Endothelial cell of umbilical vein (primary cell): ENCODE measurements around the gene CCDC159. TPM values are rescaled to one million over a fixed set of nuclear protein-coding genes. Genes with fewer than 3 reads are reported as not detected.

Source experiments
- BruUV-seq: library from RNA; stranded (reverse); fragments of 400-500 nt; replicated peaks from 2 replicates; lab custom pipeline; 2021; lab: Mats Ljungman, UMichigan
- CTCF ChIA-PET: fragments of 300-600, 350-600 bp; sonication (Branson Sonifier 250); formaldehyde crosslinking; loops from one replicate; lab custom pipeline; 2021; ENCODE audit warnings: antibody characterized with exemption, inconsistent platforms; lab: Charles Lee
- POLR2A ChIA-PET: fragments of 300-600, 350-600 bp; sonication (Branson Sonifier 250); formaldehyde crosslinking; loops from one replicate; lab custom pipeline; 2021; ENCODE audit warnings: antibody characterized with exemption, inconsistent platforms; lab: Charles Lee
- DNase-seq: peaks from one replicate; pipeline ENCODE4 v3.0.0-alpha.2; 2011; ENCODE audit warnings: low read depth, low spot score
- FAIRE-seq: peaks from 2 replicates; lab custom pipeline; 2011; peaks lifted over from hg19 to GRCh38; lab: Jason Lieb, UNC
- H2AFZ ChIP-seq: 2 replicates; pipeline ENCODE4 v1.6.0; 2012; ENCODE audit warnings: low read depth, low read length, control low read depth, inconsistent platforms
- H3K27ac ChIP-seq: 2 replicates; pipeline ENCODE4 v1.5.1; 2011; ENCODE audit warnings: low read depth, mild to moderate bottlenecking, control low read depth, low read length, moderate library complexity; ENCODE audit not compliant: insufficient read depth
- H3K27me3 ChIP-seq, 2 experiments: 2 replicates each; pipeline versions ENCODE4 v1.6.0 to v1.6.1; 2011; ENCODE audit warnings: low read length in 2 of 2, mixed read lengths in 1 of 2; ENCODE audit not compliant: control insufficient read depth in 2 of 2, insufficient read depth in 2 of 2
- H3K36me3 ChIP-seq, 2 experiments: 2 replicates in 1 of 2; 3 replicates in 1 of 2; pipeline ENCODE4 v1.5.1; 2011; ENCODE audit warnings: low read length in 2 of 2, mild to moderate bottlenecking in 1 of 2, moderate library complexity in 1 of 2; ENCODE audit not compliant: control insufficient read depth in 2 of 2, insufficient read depth in 2 of 2; ENCODE audit errors: extremely low read depth in 1 of 2
- H3K4me1 ChIP-seq: 3 replicates; pipeline ENCODE4 v1.5.1; 2011; ENCODE audit warnings: mild to moderate bottlenecking, low read length; ENCODE audit not compliant: control insufficient read depth, insufficient read depth; ENCODE audit errors: extremely low read depth
- H3K4me2 ChIP-seq: 2 replicates; pipeline ENCODE4 v1.6.1; 2011; ENCODE audit warnings: low read length, control low read depth, mixed read lengths; ENCODE audit not compliant: insufficient read depth
- H3K4me3 ChIP-seq, 3 experiments: fragments of 200-600 bp in 1 of 3; sonication (generic), shearing (Covaris generic) in 1 of 3; replicated peaks in 1 of 3; 2 replicates each; pipeline ENCODE4 v1.5.1; 2011 to 2016; ENCODE audit warnings: control low read depth in 3 of 3, low read length in 3 of 3, mild to moderate bottlenecking in 2 of 3, inconsistent platforms in 1 of 3, low read depth in 1 of 3, moderate library complexity in 1 of 3; ENCODE audit not compliant: insufficient read depth in 1 of 3
- H3K79me2 ChIP-seq: 2 replicates; pipeline ENCODE4 v1.6.0; 2012; ENCODE audit warnings: low read length, inconsistent platforms; ENCODE audit not compliant: control insufficient read depth, insufficient read depth
- H3K9ac ChIP-seq: replicated peaks from 2 replicates; pipeline ENCODE3; 2011; ENCODE audit warnings: low read length, control low read depth; ENCODE audit not compliant: insufficient read depth; ENCODE audit errors: extremely low read depth
- H3K9me1 ChIP-seq: replicated peaks from 3 replicates; pipeline ENCODE4 v1.6.0; 2011; ENCODE audit warnings: mild to moderate bottlenecking, low read length; ENCODE audit not compliant: control insufficient read depth, insufficient read depth; ENCODE audit errors: extremely low read depth
- H3K9me3 ChIP-seq: replicated peaks from 2 replicates; pipeline ENCODE4 v1.5.1; 2012; ENCODE audit warnings: low read length, inconsistent platforms; ENCODE audit not compliant: control insufficient read depth, insufficient read depth
- H4K20me1 ChIP-seq: replicated peaks from 2 replicates; pipeline ENCODE3; 2011; ENCODE audit warnings: mild to moderate bottlenecking, low read length; ENCODE audit not compliant: control insufficient read depth, insufficient read depth; ENCODE audit errors: extremely low read depth
- EZH2 ChIP-seq: IDR thresholded peaks from 2 replicates; pipeline ENCODE4 v1.6.1; 2012; ENCODE audit warnings: borderline replicate concordance, low read depth, mild to moderate bottlenecking, moderate library complexity, low read length, inconsistent platforms; ENCODE audit not compliant: severe bottlenecking
- FOS ChIP-seq: IDR thresholded peaks from 2 replicates; pipeline ENCODE4 v1.6.1; 2011; ENCODE audit warnings: mild to moderate bottlenecking, low read length, moderate library complexity, borderline replicate concordance; ENCODE audit not compliant: insufficient read depth
- GATA2 ChIP-seq: IDR thresholded peaks from 2 replicates; pipeline ENCODE4 v1.7.0; 2011; ENCODE audit warnings: low read depth, mild to moderate bottlenecking, moderate library complexity, mixed read lengths, low read length; ENCODE audit not compliant: insufficient read length, insufficient read depth
- JUN ChIP-seq: IDR thresholded peaks from 2 replicates; pipeline ENCODE4 v1.6.1; 2011; ENCODE audit warnings: borderline replicate concordance, low read depth; ENCODE audit not compliant: insufficient read length, insufficient read depth
- MYC ChIP-seq: IDR thresholded peaks from one replicate; pipeline ENCODE4 v1.6.1; 2011; ENCODE audit warnings: mild to moderate bottlenecking, low read depth, low read length
- POLR2A ChIP-seq: IDR thresholded peaks from 2 replicates; pipeline ENCODE4 v1.6.1; 2012; ENCODE audit warnings: low read depth, mild to moderate bottlenecking, control low read depth, low read length
- POLR2AphosphoS5 ChIP-seq: IDR thresholded peaks from 2 replicates; pipeline ENCODE4 v1.6.1; 2012; ENCODE audit warnings: low read depth, mild to moderate bottlenecking, control low read depth, low read length, moderate library complexity; ENCODE audit not compliant: insufficient read depth
- dilution Hi-C: fragments of 300-500 bp; cut with MboI; formaldehyde crosslinking; loops from one replicate; pipeline ENCODE4 v1.15.0; 2019; ENCODE audit warnings: low sequenced_read_pairs; ENCODE audit not compliant: extremely low pct_ligation_motif_present
- intact Hi-C: fragments of 100-400 bp; cut with micrococcal nuclease; formaldehyde crosslinking; loops from one replicate; pipeline ENCODE4 v1.10.0; 2022
- polyA plus RNA-seq, 4 experiments: library from polyadenylated mRNA; depleted of rRNA in 3 of 4; stranded (reverse) in 3 of 4; unstranded in 1 of 4; fragments of >200 nt; gene quantifications; 2 replicates each; pipeline versions ENCODE4 v1.2.1 to v1.2.3, GENCODE V29; 2011 to 2012; ENCODE audit warnings: missing spikeins in 1 of 4
- total RNA-seq: library from RNA; stranded (reverse); gene quantifications from 2 replicates; pipeline ENCODE4 v1.2.3, GENCODE V29; 2021
- TF ChIP-seq, protein P1 (sequence below): IDR thresholded peaks from 2 replicates; pipeline ENCODE4 v1.6.1; 2011; ENCODE audit not compliant: insufficient read depth, insufficient read length
- TF ChIP-seq, protein P2 (sequence below), 2 donors: IDR thresholded peaks; 1 replicate in 1 of 2; 2 replicates in 1 of 2; pipeline ENCODE4 v1.5.1; 2011; ENCODE audit warnings: low read length in 2 of 2, mild to moderate bottlenecking in 2 of 2, moderate library complexity in 2 of 2, control low read depth in 1 of 2, inconsistent platforms in 1 of 2, low read depth in 1 of 2; ENCODE audit not compliant: insufficient read depth in 1 of 2; ENCODE audit errors: extremely low read depth in 1 of 2

The CCDC159 gene
- total and polyA plus RNA-seq, 2 donors (not counting 3 experiments of a cell fraction or from before 2014, with no cell fraction given): 30.0 to 31.6 TPM

GRCh38 chr19:11361771-11362731, 15.7 kb downstream of the CCDC159 start:
- Histone ChIP-seq H3K4me1 (no peaks in the 10 kb centered on the region), H3K36me3 (peaks cover 0 to 11% of the 10 kb centered on the region in 2 experiments), H3K27ac (no peak overlapping the region), H3K9me3 (no peaks in the 10 kb centered on the region), H4K20me1 (no peaks in the 10 kb centered on the region), H3K9ac (no peak overlapping the region), H3K4me3 (no peak overlapping the region), H3K9me1 (no peaks in the 10 kb centered on the region), H2AFZ (no peak overlapping the region), H3K4me2 (no peak overlapping the region), H3K79me2 (no peaks in the 10 kb centered on the region), H3K27me3 (no peaks in the 10 kb centered on the region)
- no peak for TF ChIP-seq GATA2
- no peak for TF ChIP-seq POLR2A
- TF ChIP-seq, protein P1, sequence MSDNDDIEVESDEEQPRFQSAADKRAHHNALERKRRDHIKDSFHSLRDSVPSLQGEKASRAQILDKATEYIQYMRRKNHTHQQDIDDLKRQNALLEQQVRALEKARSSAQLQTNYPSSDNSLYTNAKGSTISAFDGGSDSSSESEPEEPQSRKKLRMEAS: no peak
- TF ChIP-seq JUN: no peak
- TF ChIP-seq EZH2: no peak
- TF ChIP-seq POLR2AphosphoS5: no peak
- no peak for TF ChIP-seq MYC
- TF ChIP-seq FOS: no peak
- TF ChIP-seq, protein P2, sequence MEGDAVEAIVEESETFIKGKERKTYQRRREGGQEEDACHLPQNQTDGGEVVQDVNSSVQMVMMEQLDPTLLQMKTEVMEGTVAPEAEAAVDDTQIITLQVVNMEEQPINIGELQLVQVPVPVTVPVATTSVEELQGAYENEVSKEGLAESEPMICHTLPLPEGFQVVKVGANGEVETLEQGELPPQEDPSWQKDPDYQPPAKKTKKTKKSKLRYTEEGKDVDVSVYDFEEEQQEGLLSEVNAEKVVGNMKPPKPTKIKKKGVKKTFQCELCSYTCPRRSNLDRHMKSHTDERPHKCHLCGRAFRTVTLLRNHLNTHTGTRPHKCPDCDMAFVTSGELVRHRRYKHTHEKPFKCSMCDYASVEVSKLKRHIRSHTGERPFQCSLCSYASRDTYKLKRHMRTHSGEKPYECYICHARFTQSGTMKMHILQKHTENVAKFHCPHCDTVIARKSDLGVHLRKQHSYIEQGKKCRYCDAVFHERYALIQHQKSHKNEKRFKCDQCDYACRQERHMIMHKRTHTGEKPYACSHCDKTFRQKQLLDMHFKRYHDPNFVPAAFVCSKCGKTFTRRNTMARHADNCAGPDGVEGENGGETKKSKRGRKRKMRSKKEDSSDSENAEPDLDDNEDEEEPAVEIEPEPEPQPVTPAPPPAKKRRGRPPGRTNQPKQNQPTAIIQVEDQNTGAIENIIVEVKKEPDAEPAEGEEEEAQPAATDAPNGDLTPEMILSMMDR (IDR thresholded peaks at IDR 0.05; ENCODE audit: extremely low read depth in 1 of 2, insufficient read depth in 1 of 2, low read depth in 1 of 2, low read length in 2 of 2): no peak
- dilution Hi-C loops: no loop called here
- DNase-seq: no peak
- BruUV-seq: no TSS peak
- CTCF ChIA-PET: interaction anchor here (1.0 to 1.4 kb wide), 2 partner anchors 13 to 16 kb away, joined by 3 to 4 read pairs; no protein-coding TSS in a partner anchor
- FAIRE-seq: no peak
- POLR2A ChIA-PET: no interaction called here
- intact Hi-C loops: no loop called here
